Astrocyte of the cerebellum (primary cell): ENCODE data around the gene TMEM17.

Experiments
- DNase-seq: peaks from one replicate; pipeline ENCODE4 v3.0.0-alpha.2; 2011; ENCODE audit warnings: low read depth
- H3K4me3 ChIP-seq: 2 replicates; pipeline ENCODE4 v1.5.1; 2011; ENCODE audit warnings: mild to moderate bottlenecking, low read depth, low read length, moderate library complexity
- in situ Hi-C: cut with HindIII; loops from 2 replicates; pipeline ENCODE4 v1.10.0; 2017; ENCODE audit warnings: low sequenced_read_pairs
- TF ChIP-seq, protein P1 (sequence below): IDR thresholded peaks from 2 replicates; pipeline ENCODE4 v1.5.1; 2012; ENCODE audit warnings: low read length, low read depth, moderate library complexity, mild to moderate bottlenecking; ENCODE audit errors: missing control alignments

TMEM17 gene

DNA sequence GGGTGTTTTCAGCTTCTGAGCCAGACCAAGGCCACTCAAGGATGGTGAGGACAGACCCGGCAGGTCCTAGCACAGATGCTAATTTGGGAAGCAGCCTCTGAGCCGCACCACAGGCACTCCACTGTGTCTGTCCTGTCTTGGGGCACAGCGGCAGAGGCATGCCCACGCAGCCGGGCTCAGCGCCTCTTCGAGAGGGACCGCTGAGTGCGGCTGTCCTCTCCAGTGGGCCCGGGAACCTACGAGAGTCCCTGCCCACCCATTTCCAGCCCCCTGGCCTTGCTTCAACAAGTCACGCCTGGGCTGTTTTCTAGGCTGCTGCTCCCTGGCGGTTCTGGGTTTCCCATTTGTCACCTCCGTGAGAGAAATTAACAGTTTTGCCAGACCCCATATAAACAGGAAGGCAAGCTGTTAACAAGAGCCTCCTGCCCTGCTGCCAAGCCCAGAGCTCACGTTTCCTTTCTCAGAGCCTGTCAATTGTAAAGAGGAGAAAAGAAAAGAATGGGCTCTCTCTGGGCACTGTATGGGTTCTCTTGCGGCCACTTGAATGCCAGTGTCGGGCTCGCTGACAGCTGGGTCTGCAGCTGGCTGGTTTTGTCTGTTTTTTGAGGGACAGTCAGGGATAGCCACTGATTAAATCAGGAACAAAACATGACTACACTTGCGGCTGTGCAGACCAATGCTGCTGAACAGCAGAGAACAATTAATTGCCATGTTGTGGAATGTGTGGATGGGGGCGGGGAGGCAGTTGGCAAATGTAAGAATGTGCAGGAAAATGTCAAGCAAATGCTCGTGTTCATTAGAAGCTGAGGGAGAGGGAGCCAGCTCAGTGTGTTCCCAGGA lies 30.6 kb downstream of the TMEM17 start:
- H3K4me3 ChIP-seq, result no peak overlapping the region
- TF ChIP-seq, protein P1, sequence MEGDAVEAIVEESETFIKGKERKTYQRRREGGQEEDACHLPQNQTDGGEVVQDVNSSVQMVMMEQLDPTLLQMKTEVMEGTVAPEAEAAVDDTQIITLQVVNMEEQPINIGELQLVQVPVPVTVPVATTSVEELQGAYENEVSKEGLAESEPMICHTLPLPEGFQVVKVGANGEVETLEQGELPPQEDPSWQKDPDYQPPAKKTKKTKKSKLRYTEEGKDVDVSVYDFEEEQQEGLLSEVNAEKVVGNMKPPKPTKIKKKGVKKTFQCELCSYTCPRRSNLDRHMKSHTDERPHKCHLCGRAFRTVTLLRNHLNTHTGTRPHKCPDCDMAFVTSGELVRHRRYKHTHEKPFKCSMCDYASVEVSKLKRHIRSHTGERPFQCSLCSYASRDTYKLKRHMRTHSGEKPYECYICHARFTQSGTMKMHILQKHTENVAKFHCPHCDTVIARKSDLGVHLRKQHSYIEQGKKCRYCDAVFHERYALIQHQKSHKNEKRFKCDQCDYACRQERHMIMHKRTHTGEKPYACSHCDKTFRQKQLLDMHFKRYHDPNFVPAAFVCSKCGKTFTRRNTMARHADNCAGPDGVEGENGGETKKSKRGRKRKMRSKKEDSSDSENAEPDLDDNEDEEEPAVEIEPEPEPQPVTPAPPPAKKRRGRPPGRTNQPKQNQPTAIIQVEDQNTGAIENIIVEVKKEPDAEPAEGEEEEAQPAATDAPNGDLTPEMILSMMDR, result no peak
- in situ Hi-C loops, result no loop called here
- no peak for DNase-seq

DNA sequence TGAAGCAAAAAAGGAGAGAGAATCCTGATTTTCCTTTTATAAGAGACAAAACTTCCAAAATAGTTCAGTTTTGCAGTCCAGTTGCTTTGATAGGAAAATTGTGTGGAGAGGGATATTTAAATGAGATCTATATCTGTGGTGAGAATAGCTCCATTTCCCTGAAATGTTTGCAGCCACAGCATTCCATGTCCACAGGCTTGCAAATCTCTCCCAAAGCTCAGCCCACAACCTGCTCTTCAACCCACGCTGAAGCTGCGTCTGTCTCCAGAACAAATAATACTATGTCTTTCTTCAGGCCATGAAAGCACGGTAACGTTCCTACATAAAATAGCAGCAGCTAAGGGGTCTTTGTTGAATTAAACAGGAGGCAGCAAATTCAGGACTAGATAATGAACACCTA lies 31.8 kb downstream of the TMEM17 start:
- no peak overlapping the region for H3K4me3 ChIP-seq
- in situ Hi-C loops, result no loop called here
- DNase-seq, result no peak
- TF ChIP-seq, protein P1, result no peak

GRCh38 chr2:62473246-62473827 lies 32.7 kb downstream of the TMEM17 start:
- no peak overlapping the region for H3K4me3 ChIP-seq
- no peak for DNase-seq
- in situ Hi-C loops, result no loop called here
- TF ChIP-seq, protein P1, result no peak

DNA sequence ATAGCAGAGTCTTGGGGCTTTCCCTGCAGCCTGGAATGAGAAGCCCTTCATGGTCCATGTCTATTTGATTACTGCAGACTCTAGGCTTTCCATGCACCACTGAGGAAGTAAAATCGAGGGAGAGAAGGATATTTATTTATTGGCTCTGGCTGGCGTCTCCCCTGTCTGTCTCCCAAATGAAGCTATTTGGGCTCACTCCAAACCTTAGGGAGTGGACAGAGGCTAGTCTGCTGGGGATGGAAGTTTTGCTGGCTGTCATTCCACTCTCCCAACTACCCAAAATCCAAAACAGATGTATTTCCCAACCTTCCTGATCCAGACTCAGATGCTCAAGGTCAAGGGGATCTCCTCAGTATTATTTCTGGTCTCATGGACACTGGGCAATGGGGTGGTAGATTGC lies 33.7 kb downstream of the TMEM17 start:
- in situ Hi-C loops, result no loop called here
- TF ChIP-seq, protein P1, result no peak
- no peak for DNase-seq
- H3K4me3 ChIP-seq, result no peak overlapping the region

DNA sequence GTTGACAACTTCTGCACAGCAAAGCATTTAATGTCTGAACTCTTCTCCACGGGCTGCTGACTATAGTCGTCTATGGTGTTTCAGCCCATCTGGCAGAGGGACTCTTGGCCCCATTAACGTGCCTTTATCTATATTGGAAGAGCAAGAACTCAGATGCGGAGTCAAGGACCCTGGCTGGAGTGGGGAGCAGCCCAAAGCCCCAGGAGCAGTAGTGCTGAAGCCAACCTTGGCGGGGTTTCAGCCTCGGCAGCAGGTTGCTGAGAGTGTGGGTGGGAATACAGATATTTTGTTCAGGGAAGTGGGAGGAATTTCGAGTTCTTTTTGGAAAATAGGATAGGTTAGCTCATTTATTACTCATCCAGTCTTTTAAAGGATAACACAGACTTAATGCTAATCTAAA lies 34.2 kb downstream of the TMEM17 start:
- no peak for DNase-seq
- in situ Hi-C loops, result no loop called here

GRCh38 chr2:62471404-62471803 lies 34.6 kb downstream of the TMEM17 start:
- in situ Hi-C loops, result no loop called here
- TF ChIP-seq, protein P1, result no peak
- no peak for DNase-seq

More for the DNA sequence above, 34.2 kb downstream of the TMEM17 start:
- H3K4me3 ChIP-seq, result no peak overlapping the region
- TF ChIP-seq, protein P1, result no peak

More at GRCh38 chr2:62471404-62471803, 34.6 kb downstream of the TMEM17 start:
- no peak overlapping the region for H3K4me3 ChIP-seq
